Measurements from ENCODE around the gene PELI2.

The PELI2 gene

GRCh38 chr14:56318393-56319115, 200.3 kb downstream of the PELI2 start:
- no peak for DNase-seq

GRCh38 chr14:56321861-56322260, 203.7 kb downstream of the PELI2 start:
- no peak for DNase-seq

GRCh38 chr14:56322531-56322930, 204.3 kb downstream of the PELI2 start:
- DNase-seq, result no peak

GRCh38 chr14:56324454-56324853, 206.2 kb downstream of the PELI2 start:
- DNase-seq, result no peak

- DNase-seq, result no peak
These were observed 206.9 kb downstream of the PELI2 start for GRCh38 chr14:56324856-56325699.

- no peak for DNase-seq
These were observed 209.8 kb downstream of the PELI2 start for GRCh38 chr14:56328021-56328420.

- peak; percentile 77 for DNase-seq
These were observed 213.5 kb downstream of the PELI2 start for GRCh38 chr14:56331592-56332216.

- peak; percentile 25 for DNase-seq
These were observed 215.4 kb downstream of the PELI2 start for GRCh38 chr14:56333359-56334292.

GRCh38 chr14:56334458-56334857, 216.2 kb downstream of the PELI2 start:
- DNase-seq, result no peak

- no peak for DNase-seq
These were observed 220.5 kb downstream of the PELI2 start for GRCh38 chr14:56338674-56339073.

GRCh38 chr14:56339855-56340701, 221.9 kb downstream of the PELI2 start:
- DNase-seq, result peak; percentile 60

- no peak for DNase-seq
These were observed 222.7 kb downstream of the PELI2 start for GRCh38 chr14:56340932-56341331.

- DNase-seq, result no peak
These were observed 223.7 kb downstream of the PELI2 start for GRCh38 chr14:56341766-56342493.

GRCh38 chr14:56342494-56342942, 224.3 kb downstream of the PELI2 start:
- no peak for DNase-seq

- no peak for DNase-seq
These were observed 231.7 kb downstream of the PELI2 start for GRCh38 chr14:56349960-56350359.

All from RPMI8226 (cell line).